GM12865 (cell line): Measurements from ENCODE around the gene PTPN6.

Experiments
- DNase-seq: peaks from one replicate; pipeline ENCODE4 v3.0.0; 2010; ENCODE audit warnings: low read depth
- H3K4me3 ChIP-seq: 2 replicates; pipeline ENCODE4 v1.5.1; 2011; ENCODE audit warnings: mild to moderate bottlenecking, low read depth, low read length, control low read depth
- TF ChIP-seq, protein P1 (sequence below): IDR thresholded peaks from 2 replicates; pipeline ENCODE4 v1.5.1; 2011; ENCODE audit warnings: low read length, control low read depth, low read depth, inconsistent platforms; ENCODE audit not compliant: insufficient read depth; ENCODE audit errors: missing control alignments

The PTPN6 gene

DNA sequence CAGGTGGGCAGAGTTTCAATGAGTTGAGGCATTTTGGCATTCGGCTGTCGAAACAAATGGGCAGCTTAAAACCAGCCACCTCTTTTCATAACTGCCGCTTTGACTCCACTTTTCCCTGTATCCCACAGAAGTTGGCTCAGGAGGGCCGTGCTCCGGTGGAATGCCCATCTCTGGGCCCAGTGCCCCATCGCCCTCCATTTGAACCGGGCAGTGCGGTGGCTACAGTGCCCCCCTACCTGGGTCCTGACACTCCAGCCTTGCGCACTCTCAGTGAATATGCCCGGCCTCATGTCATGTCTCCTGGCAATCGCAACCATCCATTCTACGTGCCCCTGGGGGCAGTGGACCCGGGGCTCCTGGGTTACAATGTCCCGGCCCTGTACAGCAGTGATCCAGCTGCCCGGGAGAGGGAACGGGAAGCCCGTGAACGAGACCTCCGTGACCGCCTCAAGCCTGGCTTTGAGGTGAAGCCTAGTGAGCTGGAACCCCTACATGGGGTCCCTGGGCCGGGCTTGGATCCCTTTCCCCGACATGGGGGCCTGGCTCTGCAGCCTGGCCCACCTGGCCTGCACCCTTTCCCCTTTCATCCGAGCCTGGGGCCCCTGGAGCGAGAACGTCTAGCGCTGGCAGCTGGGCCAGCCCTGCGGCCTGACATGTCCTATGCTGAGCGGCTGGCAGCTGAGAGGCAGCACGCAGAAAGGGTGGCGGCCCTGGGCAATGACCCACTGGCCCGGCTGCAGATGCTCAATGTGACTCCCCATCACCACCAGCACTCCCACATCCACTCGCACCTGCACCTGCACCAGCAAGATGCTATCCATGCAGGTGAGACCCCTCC is 12.6 kb upstream of the PTPN6 start:
- H3K4me3 ChIP-seq: peak overlapping the region; percentile 94
- TF ChIP-seq, protein P1, sequence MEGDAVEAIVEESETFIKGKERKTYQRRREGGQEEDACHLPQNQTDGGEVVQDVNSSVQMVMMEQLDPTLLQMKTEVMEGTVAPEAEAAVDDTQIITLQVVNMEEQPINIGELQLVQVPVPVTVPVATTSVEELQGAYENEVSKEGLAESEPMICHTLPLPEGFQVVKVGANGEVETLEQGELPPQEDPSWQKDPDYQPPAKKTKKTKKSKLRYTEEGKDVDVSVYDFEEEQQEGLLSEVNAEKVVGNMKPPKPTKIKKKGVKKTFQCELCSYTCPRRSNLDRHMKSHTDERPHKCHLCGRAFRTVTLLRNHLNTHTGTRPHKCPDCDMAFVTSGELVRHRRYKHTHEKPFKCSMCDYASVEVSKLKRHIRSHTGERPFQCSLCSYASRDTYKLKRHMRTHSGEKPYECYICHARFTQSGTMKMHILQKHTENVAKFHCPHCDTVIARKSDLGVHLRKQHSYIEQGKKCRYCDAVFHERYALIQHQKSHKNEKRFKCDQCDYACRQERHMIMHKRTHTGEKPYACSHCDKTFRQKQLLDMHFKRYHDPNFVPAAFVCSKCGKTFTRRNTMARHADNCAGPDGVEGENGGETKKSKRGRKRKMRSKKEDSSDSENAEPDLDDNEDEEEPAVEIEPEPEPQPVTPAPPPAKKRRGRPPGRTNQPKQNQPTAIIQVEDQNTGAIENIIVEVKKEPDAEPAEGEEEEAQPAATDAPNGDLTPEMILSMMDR: no peak
- DNase-seq: peak; percentile 16

- H3K4me3 ChIP-seq: no peak overlapping the region
- TF ChIP-seq, protein P1: no peak
- no peak for DNase-seq
Observed at GRCh38 chr12:6939191-6939540, 12.0 kb upstream of the PTPN6 start.

- no peak for DNase-seq
- TF ChIP-seq, protein P1: no peak
- H3K4me3 ChIP-seq: no peak overlapping the region
Observed at GRCh38 chr12:6941267-6941666, 9.9 kb upstream of the PTPN6 start.

DNA sequence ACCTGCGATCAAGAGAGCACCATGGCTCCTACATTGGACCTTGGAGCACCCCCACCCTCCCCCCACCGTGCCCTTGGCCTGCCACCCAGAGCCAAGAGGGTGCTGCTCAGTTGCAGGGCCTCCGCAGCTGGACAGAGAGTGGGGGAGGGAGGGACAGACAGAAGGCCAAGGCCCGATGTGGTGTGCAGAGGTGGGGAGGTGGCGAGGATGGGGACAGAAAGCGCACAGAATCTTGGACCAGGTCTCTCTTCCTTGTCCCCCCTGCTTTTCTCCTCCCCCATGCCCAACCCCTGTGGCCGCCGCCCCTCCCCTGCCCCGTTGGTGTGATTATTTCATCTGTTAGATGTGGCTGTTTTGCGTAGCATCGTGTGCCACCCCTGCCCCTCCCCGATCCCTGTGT is 9.4 kb upstream of the PTPN6 start:
- TF ChIP-seq, protein P1: no peak
- DNase-seq: no peak
- H3K4me3 ChIP-seq: no peak overlapping the region

- H3K4me3 ChIP-seq: no peak overlapping the region
- TF ChIP-seq, protein P1: no peak
- DNase-seq: no peak
Observed at GRCh38 chr12:6942331-6942665, 8.9 kb upstream of the PTPN6 start.

GRCh38 chr12:6943389-6943721 is 7.8 kb upstream of the PTPN6 start:
- peak overlapping the region; percentile 39 for H3K4me3 ChIP-seq
- DNase-seq: peak; percentile 96
- TF ChIP-seq, protein P1: no peak
